Right renal pelvis (tissue), 4 donors: ENCODE measurements around the gene FYB1. TPM values are rescaled to one million over a fixed set of nuclear protein-coding genes. Genes with fewer than 3 reads are reported as not detected.

ENCODE experiments used
- DNase-seq, 4 donors: peaks; one replicate each; pipeline ENCODE4 v3.0.0-alpha.2; 2013; ENCODE audit warnings: low read depth in 4 of 4, low spot score in 3 of 4, missing footprints in 1 of 4
- polyA plus RNA-seq, 4 donors: library from polyadenylated mRNA; unstranded; fragments of 120-200 nt; gene quantifications; one replicate each; pipeline ENCODE4 v1.2.1, GENCODE V29; 2013; ENCODE audit not compliant: insufficient read length in 4 of 4

Gene FYB1
- polyA plus RNA-seq, 4 donors: 3.4 to 5.2 (median 4.2) TPM

- DNase-seq: no peak
Measured at GRCh38 chr5:39167141-39167971, 52.0 kb downstream of the FYB1 start.

GRCh38 chr5:39164529-39165402 is 54.6 kb downstream of the FYB1 start:
- DNase-seq: no peak

GRCh38 chr5:39164016-39164415 is 55.3 kb downstream of the FYB1 start:
- DNase-seq: no peak

- no peak for DNase-seq
Measured at GRCh38 chr5:39161578-39161977, 57.8 kb downstream of the FYB1 start.

GRCh38 chr5:39160576-39161213 is 58.7 kb downstream of the FYB1 start:
- no peak for DNase-seq

- no peak for DNase-seq
Measured at GRCh38 chr5:39159811-39160490, 59.4 kb downstream of the FYB1 start.

- no peak for DNase-seq
Measured at GRCh38 chr5:39158786-39159185, 60.6 kb downstream of the FYB1 start.

GRCh38 chr5:39158127-39158593 is 61.2 kb downstream of the FYB1 start:
- DNase-seq: no peak

GRCh38 chr5:39157701-39158100 is 61.7 kb downstream of the FYB1 start:
- DNase-seq: no peak

- DNase-seq: no peak
Measured at GRCh38 chr5:39156082-39156481, 63.3 kb downstream of the FYB1 start.

GRCh38 chr5:39151745-39152144 is 67.6 kb downstream of the FYB1 start:
- no peak for DNase-seq

GRCh38 chr5:39149966-39150365 is 69.4 kb downstream of the FYB1 start:
- DNase-seq: no peak

GRCh38 chr5:39148983-39149534 is 70.3 kb downstream of the FYB1 start:
- DNase-seq: no peak

- DNase-seq: no peak
Measured at GRCh38 chr5:39146831-39147540, 72.4 kb downstream of the FYB1 start.

GRCh38 chr5:39143151-39143860 is 76.1 kb downstream of the FYB1 start:
- DNase-seq: no peak

- DNase-seq: no peak
Measured at GRCh38 chr5:39140558-39141168, 78.7 kb downstream of the FYB1 start.

- DNase-seq: no peak
Measured at GRCh38 chr5:39138892-39139291, 80.5 kb downstream of the FYB1 start.

- DNase-seq: no peak
Measured at GRCh38 chr5:39137819-39138451, 81.4 kb downstream of the FYB1 start.
